Lung (tissue), 12 donors: Measurements from ENCODE around the gene ZNF804B. TPM values are rescaled to one million over a fixed set of nuclear protein-coding genes. Genes with fewer than 3 reads are reported as not detected.

ENCODE experiments used
- ATAC-seq: fragments of 200-7000 bp; cut with Tn5 transposase; one replicate; pipeline ENCODE4 v1.9.1; 2020; ENCODE audit warnings: moderate number of reproducible peaks; ENCODE audit not compliant: insufficient read depth, low FRiP score
- DNase-seq, 3 donors: peaks; one replicate each; pipeline ENCODE4 v3.0.0-alpha.2; 2013 to 2017
- H3K27ac ChIP-seq, 2 donors: one replicate each; pipeline ENCODE4 v1.5.1; 2013; ENCODE audit warnings: mild to moderate bottlenecking in 2 of 2, moderate library complexity in 2 of 2, control low read depth in 1 of 2, inconsistent platforms in 1 of 2, low read depth in 1 of 2, low read length in 1 of 2
- H3K27me3 ChIP-seq, 3 donors: one replicate each; pipeline ENCODE4 v1.5.1; 2013; ENCODE audit warnings: low read length in 2 of 3; ENCODE audit not compliant: control insufficient read depth in 3 of 3, insufficient read depth in 3 of 3
- H3K36me3 ChIP-seq, 4 donors: one replicate each; pipeline ENCODE4 v1.5.1; 2013; ENCODE audit warnings: low read length in 4 of 4, mild to moderate bottlenecking in 1 of 4, moderate library complexity in 1 of 4; ENCODE audit not compliant: control insufficient read depth in 4 of 4, insufficient read depth in 4 of 4
- H3K4me1 ChIP-seq, 5 donors: one replicate each; pipeline ENCODE4 v1.5.1; 2013; ENCODE audit warnings: low read length in 5 of 5, mild to moderate bottlenecking in 2 of 5, moderate library complexity in 1 of 5; ENCODE audit not compliant: control insufficient read depth in 5 of 5, insufficient read depth in 5 of 5
- H3K4me3 ChIP-seq: one replicate; pipeline ENCODE4 v1.5.1; 2013; ENCODE audit warnings: mild to moderate bottlenecking, control low read depth, moderate library complexity
- H3K9ac ChIP-seq, 2 donors: one replicate each; pipeline ENCODE4 v1.5.1; 2013; ENCODE audit warnings: low read length in 2 of 2, control low read depth in 1 of 2; ENCODE audit not compliant: insufficient read depth in 1 of 2
- H3K9me3 ChIP-seq, 4 donors: one replicate each; pipeline ENCODE4 v1.5.1; 2013; ENCODE audit warnings: low read length in 3 of 4, mild to moderate bottlenecking in 1 of 4, moderate library complexity in 1 of 4; ENCODE audit not compliant: control insufficient read depth in 4 of 4, insufficient read depth in 3 of 4
- WGBS, 2 donors: extraction: QIAGEN DNeasy Blood & Tissue Kit; methylation state at CpG; one replicate each; pipeline ENCODE4 v1.1.7; 2013; 5-methylcytosine and 5-hydroxymethylcytosine counted together
- polyA plus RNA-seq, 2 donors: library from polyadenylated mRNA; stranded (reverse); fragments of 200-250 nt; gene quantifications; one replicate each; pipeline ENCODE4 v1.2.1, GENCODE V29; 2013
- total RNA-seq, 2 donors: library from RNA; depleted of rRNA in 1 of 2; stranded (reverse); fragments of >200 nt in 1 of 2; gene quantifications; one replicate each; pipeline ENCODE4 v1.2.1, GENCODE V29; 2014 to 2021
- TF ChIP-seq, protein P1 (sequence below): IDR thresholded peaks from 2 replicates; pipeline ENCODE4 v1.5.1; 2012; ENCODE audit warnings: mild to moderate bottlenecking; ENCODE audit errors: control extremely low read depth, extremely low read depth
- donor health status: control.
- donor health status: control.
- donor health status: Bipolar disorder and iron deficiency.
- donor health status: healthy.
- donor health status: DM: yes; HTN: yes; CAD: no.

The ZNF804B gene
- total and polyA plus RNA-seq, 4 donors = not detected

- DNase-seq (no peak), ATAC-seq (no peak)
- no peak overlapping the region for H3K4me3 ChIP-seq
- H3K4me1 ChIP-seq = no peaks in the 10 kb centered on the region
- H3K9ac ChIP-seq = no peak overlapping the region
- no peaks in the 10 kb centered on the region for H3K27me3 ChIP-seq
- H3K36me3 ChIP-seq = no peaks in the 10 kb centered on the region
- no peak overlapping the region for H3K27ac ChIP-seq
- TF ChIP-seq, protein P1, sequence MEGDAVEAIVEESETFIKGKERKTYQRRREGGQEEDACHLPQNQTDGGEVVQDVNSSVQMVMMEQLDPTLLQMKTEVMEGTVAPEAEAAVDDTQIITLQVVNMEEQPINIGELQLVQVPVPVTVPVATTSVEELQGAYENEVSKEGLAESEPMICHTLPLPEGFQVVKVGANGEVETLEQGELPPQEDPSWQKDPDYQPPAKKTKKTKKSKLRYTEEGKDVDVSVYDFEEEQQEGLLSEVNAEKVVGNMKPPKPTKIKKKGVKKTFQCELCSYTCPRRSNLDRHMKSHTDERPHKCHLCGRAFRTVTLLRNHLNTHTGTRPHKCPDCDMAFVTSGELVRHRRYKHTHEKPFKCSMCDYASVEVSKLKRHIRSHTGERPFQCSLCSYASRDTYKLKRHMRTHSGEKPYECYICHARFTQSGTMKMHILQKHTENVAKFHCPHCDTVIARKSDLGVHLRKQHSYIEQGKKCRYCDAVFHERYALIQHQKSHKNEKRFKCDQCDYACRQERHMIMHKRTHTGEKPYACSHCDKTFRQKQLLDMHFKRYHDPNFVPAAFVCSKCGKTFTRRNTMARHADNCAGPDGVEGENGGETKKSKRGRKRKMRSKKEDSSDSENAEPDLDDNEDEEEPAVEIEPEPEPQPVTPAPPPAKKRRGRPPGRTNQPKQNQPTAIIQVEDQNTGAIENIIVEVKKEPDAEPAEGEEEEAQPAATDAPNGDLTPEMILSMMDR = no peak
- H3K9me3 ChIP-seq = no peaks in the 10 kb centered on the region
These were observed 478.7 kb downstream of the ZNF804B start for GRCh38 chr7:89238156-89238555.

GRCh38 chr7:89246196-89246595 is 486.7 kb downstream of the ZNF804B start:
- no peak overlapping the region for H3K4me3 ChIP-seq
- peaks cover 0 to 12% (median 9%) of the 10 kb centered on the region in 4 donors for H3K9me3 ChIP-seq
- no peaks in the 10 kb centered on the region for H3K27me3 ChIP-seq
- no peak overlapping the region for H3K27ac ChIP-seq
- no peak overlapping the region for H3K9ac ChIP-seq
- ATAC-seq (no peak), DNase-seq (no peak)
- TF ChIP-seq, protein P1 = no peak
- H3K4me1 ChIP-seq = no peaks in the 10 kb centered on the region
- no peaks in the 10 kb centered on the region for H3K36me3 ChIP-seq

- DNase-seq (no peak), ATAC-seq (no peak)
- Histone ChIP-seq H3K9me3 (peaks cover 0 to 12% (median 11%) of the 10 kb centered on the region in 4 donors), H3K27ac (no peak overlapping the region), H3K9ac (no peak overlapping the region), H3K36me3 (no peaks in the 10 kb centered on the region), H3K4me3 (no peak overlapping the region), H3K27me3 (no peaks in the 10 kb centered on the region), H3K4me1 (no peaks in the 10 kb centered on the region)
- 89 to 91% methylated on average over 3 of the region's 3 CpGs for WGBS, 2 donors
- TF ChIP-seq, protein P1 = no peak
These were observed 487.7 kb downstream of the ZNF804B start for GRCh38 chr7:89247207-89247606.

GRCh38 chr7:89259085-89259484 is 499.6 kb downstream of the ZNF804B start:
- WGBS, 2 donors = 82 to 87% methylated on average over 2 of the region's 2 CpGs
- ATAC-seq = no peak

More at GRCh38 chr7:89259085-89259484, 499.6 kb downstream of the ZNF804B start:
- no peak for DNase-seq
- no peak overlapping the region for H3K9ac ChIP-seq
- H3K27me3 ChIP-seq = no peaks in the 10 kb centered on the region
- H3K4me3 ChIP-seq = no peak overlapping the region
- no peaks in the 10 kb centered on the region for H3K9me3 ChIP-seq
- TF ChIP-seq, protein P1 = no peak
- no peaks in the 10 kb centered on the region for H3K36me3 ChIP-seq
- no peak overlapping the region for H3K27ac ChIP-seq
- H3K4me1 ChIP-seq = no peaks in the 10 kb centered on the region
